ENCODE results near the gene CLIC1.

Gene CLIC1

GRCh38 chr6:31737991-31738979, 2.0 kb upstream of the CLIC1 start:
- peak in 2 of 4 experiments; percentile 25 to 27 for DNase-seq

- DNase-seq, result no peak
Measured at GRCh38 chr6:31737315-31737990, 1.1 kb upstream of the CLIC1 start.

- DNase-seq, result no peak
Measured at GRCh38 chr6:31736768-31737314, 511 bp upstream of the CLIC1 start.

GRCh38 chr6:31734821-31735406, 1.4 kb downstream of the CLIC1 start:
- DNase-seq, result peak in 1 of 4 experiments; percentile 18

GRCh38 chr6:31734247-31734820, 2.0 kb downstream of the CLIC1 start:
- DNase-seq, result no peak

GRCh38 chr6:31733734-31734133, 2.6 kb downstream of the CLIC1 start:
- DNase-seq, result no peak

GRCh38 chr6:31732029-31732428, 4.3 kb downstream of the CLIC1 start:
- no peak for DNase-seq

- DNase-seq, result no peak
Measured at GRCh38 chr6:31730631-31731086, 5.7 kb downstream of the CLIC1 start.

GRCh38 chr6:31729979-31730630, 6.2 kb downstream of the CLIC1 start:
- DNase-seq, result peak in 3 of 4 experiments; percentile 20 to 57 (median 56)

- DNase-seq, result peak; percentile 35 to 76 (median 54)
Measured at GRCh38 chr6:31729515-31729978, 6.8 kb downstream of the CLIC1 start.

- no peak for DNase-seq
Measured at GRCh38 chr6:31728767-31729514, 7.4 kb downstream of the CLIC1 start, which contains the start of gene DDAH2. DDAH2 (minus strand) TSS chr6:31729299; CDS start chr6:31729161, 138 bp downstream.

GRCh38 chr6:31727717-31728671, 8.3 kb downstream of the CLIC1 start:
- DNase-seq, result no peak

GRCh38 chr6:31727034-31727716, 9.2 kb downstream of the CLIC1 start:
- DNase-seq, result no peak

GRCh38 chr6:31725502-31726350, 10.6 kb downstream of the CLIC1 start:
- no peak for DNase-seq

GRCh38 chr6:31723980-31724691, 12.2 kb downstream of the CLIC1 start:
- DNase-seq, result no peak

GRCh38 chr6:31723245-31723979, 12.9 kb downstream of the CLIC1 start, which contains the start of gene MPIG6B:
MPIG6B (plus strand) TSS chr6:31723373; CDS start chr6:31723384, 11 bp downstream.
- DNase-seq, result no peak

- no peak for DNase-seq
Measured at GRCh38 chr6:31722173-31722572, 14.2 kb downstream of the CLIC1 start.

Measured in activated naive CD4-positive, alpha-beta T cell (primary cell).